Hematopoietic multipotent progenitor cell treated with erythropoietin and hydrocortisone succinate and interleukin-3 and kit ligand, for 4 days (in vitro differentiated cells): ENCODE results near the gene DPP7.
A peak's percentile ranks its signal among the peaks of the same experiment; 100 is the strongest.

ENCODE experiments used
- DNase-seq: peaks from one replicate; pipeline ENCODE4 v3.0.0-alpha.2; 2015

The DPP7 gene

DNA sequence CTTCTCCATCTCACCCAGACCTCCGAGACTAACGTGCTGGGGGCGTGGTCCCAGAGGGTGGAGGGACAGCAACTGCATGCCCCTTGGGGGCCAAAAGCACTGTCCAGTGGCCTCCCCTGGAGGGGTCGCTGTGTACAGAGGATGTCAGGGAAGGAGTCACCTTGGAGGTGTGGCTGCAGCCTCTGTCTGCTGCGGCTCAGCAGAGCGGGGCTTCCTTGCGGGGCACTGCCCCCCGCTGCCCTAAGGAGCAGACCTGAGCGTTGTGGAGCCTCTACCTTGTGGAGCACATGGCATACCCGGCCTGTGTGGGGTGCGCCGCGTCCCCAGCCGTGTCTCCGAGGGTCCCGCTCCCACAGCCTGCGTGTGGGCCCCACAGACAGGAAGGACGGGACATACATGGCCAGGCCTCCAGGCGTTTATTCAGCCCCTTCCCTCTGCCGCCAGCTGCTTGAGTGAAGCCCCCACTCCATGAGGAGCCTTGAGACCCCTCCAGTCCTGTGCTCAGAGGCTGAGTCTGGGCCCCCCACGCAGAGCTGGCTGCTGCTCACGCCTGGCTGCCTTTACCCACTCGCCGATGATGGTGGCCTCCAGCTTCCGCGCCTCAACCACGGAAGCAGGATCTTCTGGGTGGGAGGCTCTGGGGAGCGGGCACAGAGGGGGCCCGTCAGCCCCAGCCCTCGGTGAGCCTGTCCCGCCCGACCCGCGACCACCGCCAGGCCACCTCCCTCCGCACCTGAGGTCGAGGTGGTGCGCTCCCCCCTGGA lies 4.2 kb downstream of the DPP7 start:
- DNase-seq: no peak

DNA sequence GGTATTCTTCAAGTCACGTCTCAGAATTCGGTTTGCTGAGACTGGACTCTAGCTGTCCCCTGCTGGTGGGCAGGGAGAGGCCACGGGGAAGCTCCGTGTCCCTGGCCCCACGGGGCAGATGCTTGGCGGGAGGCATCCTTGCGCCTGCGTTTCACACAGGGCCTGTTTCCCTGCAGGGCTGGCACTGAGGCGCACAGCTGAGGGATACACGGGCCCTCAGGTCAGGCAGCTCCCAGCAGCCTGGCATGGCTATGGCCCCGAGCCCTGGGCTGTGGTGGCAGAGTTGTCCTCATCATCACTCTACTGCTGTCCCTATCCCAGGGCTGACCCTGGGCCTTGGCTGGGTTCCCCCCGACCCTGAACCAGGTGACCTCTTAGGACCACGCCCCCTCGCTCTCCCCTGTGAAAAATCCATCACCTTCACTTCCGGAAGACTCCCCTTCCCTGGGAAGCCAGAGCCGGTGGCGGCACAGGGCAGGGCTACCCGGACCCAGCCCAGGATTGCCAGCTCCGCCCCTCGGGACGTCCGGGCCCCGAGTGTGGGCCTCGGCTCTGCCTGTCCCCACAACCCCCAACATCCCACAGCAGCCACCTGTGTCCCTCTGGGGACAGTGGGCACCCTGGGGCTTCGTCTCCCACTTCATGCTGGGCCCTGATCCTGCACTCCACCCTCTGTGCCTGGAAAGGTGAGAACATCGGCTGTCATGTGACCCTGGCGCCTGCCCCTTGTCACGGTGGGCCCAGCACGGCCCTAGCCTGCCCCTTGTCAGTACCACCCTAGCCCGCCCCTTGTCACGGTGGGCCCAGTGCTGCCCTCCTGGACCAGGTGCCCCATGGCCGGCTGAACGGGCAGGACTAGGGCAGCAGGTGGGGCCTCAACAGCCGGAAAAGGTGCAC lies 5.0 kb downstream of the DPP7 start:
- DNase-seq: no peak

GRCh38 chr9:137108608-137109249 lies 5.8 kb downstream of the DPP7 start:
- no peak for DNase-seq

DNA sequence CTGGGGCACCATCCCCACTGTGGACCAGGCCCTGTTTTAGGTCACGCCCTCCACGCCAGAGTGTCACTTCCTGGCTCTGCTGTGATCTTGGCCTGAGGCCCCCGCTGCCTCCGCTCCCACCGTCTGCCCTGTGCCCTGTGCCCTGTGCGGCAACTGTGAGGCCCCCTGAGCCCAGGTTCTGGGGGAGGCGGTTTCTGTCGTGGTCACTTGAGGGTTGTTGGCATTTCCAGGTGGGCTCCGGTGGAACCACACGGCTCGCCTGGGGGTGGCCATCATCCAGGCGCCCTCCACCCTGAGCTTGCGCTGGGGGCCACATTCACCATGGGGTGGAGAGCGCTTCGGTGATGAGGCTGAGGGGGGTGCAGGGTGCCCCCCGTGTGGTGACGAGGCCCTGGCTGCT lies 6.6 kb downstream of the DPP7 start:
- no peak for DNase-seq

- DNase-seq: no peak
Measured at GRCh38 chr9:137107312-137107921, 7.1 kb downstream of the DPP7 start.

DNA sequence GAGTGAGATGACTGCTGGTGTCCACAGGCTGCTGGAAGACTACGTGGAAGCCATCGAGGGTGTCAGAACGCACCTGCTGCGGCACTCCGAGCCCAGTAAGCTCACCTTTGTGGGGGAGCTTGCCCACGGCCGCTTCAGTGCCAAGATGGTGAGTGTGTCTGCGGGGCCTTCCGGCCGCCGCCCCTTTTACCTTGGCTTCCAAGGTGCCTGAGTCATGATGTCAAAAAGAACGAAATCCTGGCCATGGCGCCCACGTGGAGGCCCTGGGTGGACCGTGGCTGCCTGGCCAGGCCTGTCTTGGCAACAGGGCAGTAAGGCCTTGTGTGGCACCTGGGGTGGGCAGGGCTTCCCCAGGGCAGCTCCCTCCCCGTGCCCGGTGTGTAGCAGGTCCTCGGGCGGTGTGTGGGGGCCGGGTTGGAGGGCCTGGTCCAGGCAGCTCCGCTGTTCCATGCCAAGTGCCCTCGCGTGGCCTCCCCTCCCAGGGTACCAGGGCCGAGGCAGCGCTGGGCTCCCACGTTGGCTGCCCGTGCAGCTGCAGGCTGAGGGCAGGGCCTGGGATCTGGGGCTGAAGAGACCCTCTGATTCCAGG lies 7.8 kb downstream of the DPP7 start:
- no peak for DNase-seq

DNA sequence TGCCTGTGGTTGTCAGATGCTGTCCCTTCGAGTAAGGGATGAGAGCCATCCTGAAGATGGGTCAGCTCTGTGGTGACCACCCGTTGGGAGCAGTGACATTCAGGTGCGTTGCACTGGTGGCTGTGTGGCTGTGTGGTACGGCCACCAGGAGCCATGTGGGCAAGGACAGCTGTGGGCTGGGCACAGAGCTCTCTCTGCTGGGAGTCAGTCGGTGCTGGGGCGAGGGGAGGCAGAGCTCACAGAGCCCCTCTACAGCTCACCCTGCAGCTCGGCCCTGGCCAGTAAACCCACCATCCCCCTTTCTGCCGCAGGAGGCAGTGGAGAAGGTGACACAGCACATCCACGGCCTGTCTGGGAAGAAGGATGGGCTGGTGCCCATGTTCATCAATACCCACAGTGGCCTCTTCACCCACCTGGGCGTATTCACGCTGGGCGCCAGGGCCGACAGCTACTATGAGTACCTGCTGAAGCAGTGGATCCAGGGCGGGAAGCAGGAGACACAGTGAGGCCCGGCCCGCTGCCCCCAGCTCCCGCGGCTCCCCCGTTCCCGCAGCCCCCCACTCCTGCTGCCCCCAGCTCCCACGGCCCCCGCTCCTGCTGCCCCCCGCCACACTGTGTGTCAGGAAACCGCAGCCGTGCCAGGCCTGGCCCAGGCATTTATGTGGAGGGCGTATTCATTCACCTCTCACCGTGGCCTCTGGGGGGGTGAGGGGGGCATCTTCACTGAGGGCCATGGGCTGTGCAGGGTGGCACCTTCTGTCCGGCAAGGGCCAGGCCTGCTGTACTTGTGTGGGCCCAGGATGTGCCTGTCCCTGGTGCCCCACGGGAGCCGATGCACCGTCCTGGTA lies 8.5 kb downstream of the DPP7 start:
- no peak for DNase-seq

GRCh38 chr9:137103206-137103999 lies 11.1 kb downstream of the DPP7 start:
- no peak for DNase-seq

- DNase-seq: no peak
Measured at GRCh38 chr9:137099231-137099630, 15.3 kb downstream of the DPP7 start.

DNA sequence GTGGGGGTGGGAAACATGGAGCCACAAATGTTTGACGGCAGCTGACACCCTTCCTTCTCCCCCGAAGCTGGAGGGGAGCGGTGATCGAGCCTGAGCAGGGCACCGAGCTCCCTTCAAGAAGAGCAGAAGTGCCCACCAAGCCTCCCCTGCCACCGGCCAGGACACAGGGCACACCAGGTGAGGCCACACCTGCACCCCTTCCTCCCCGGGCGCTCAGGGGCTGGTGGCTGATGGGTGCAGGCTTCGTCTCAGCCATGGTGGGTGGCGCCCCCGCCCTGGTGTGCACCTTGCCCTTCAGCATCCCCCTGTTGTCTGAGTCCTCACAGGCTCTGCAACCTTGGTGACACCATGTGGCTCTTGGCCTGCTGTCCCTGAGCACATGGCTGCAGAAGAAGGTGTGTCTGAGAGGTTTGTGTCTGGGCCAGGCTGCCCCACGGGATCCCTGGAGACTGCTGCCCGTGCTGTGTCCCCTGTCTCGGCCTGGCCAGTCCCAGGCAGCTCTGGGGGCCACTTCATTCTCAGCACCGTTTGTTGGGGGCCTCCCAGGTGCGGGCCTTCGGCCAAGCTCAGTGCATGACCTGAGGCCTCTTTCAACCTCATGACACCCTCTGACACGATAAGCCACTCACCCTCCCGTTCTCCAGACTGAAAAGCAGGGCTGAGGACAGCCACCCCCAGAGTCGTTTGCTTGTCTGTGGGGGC lies 16.6 kb downstream of the DPP7 start:
- DNase-seq: no peak

GRCh38 chr9:137096785-137097546 lies 17.6 kb downstream of the DPP7 start:
- DNase-seq: no peak

GRCh38 chr9:137095664-137096517 lies 18.6 kb downstream of the DPP7 start:
- DNase-seq: peak; percentile 50

GRCh38 chr9:137089232-137089947 lies 25.1 kb downstream of the DPP7 start:
- DNase-seq: no peak

DNA sequence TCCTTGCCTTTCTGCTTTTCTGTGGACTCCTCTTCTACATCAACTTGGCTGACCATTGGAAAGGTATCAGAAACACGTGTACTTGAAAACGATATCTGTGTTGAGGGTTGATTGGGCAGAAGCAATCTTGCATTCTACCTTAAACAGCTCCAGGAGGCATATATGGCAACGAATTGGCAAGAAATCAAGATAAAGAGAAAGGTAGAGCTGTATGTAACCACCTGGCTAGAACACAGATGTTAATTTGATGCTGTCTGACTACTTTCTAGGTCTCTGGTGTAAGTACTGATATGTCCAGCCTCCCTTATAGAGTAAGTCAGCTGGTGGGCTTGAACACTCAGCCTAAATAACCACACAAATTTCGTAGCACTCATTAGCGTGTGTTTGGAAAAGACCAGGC lies 26.4 kb downstream of the DPP7 start:
- no peak for DNase-seq

DNA sequence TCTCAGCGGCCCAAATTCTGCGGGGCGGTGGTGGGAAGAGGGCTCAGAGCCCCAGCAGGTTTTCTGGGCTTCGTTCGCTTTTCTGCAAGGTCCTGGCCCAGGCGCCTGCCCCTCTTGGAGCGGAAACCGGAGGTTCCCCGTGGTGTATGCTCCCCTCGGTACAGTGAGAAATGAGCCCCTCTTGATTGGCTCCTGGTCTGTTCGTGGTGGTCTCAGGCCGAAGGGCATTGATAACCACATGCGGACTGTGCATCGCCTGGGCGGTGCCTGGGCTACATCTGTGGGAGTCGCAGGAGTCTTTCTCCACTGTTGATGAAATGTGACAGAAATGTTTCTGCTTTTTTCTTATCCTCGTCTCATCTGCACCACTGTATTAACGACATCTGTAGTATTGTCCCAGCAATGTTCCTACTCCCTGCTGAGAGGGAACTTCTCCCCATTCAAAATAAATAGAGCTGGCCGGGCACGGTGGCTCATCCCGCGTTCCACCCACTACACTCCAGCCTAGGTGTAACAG lies 27.1 kb downstream of the DPP7 start:
- peak; percentile 65 for DNase-seq

- DNase-seq: peak; percentile 99
Measured at GRCh38 chr9:137086531-137087408, 27.8 kb downstream of the DPP7 start, which contains the start of gene MAN1B1. TSS of gene MAN1B1 (plus strand) at chr9:137086985. CDS start at chr9:137087000, 15 bp downstream.
